Muscle layer of colon (tissue), 2 donors: ENCODE data around the gene ZNF750.
A peak's percentile ranks its signal among the peaks of the same experiment; 100 is the strongest.

Source experiments
- H3K27ac ChIP-seq: one replicate; pipeline ENCODE4 v1.7.0; 2013; ENCODE audit warnings: low read depth, mild to moderate bottlenecking, low read length, moderate library complexity
- H3K27me3 ChIP-seq, 2 donors: one replicate each; pipeline ENCODE4 v1.7.0; 2013; ENCODE audit warnings: low read length in 2 of 2, mild to moderate bottlenecking in 2 of 2; ENCODE audit not compliant: insufficient read depth in 2 of 2, control insufficient read depth in 1 of 2
- H3K36me3 ChIP-seq: one replicate; pipeline ENCODE4 v1.7.0; 2013; ENCODE audit warnings: mild to moderate bottlenecking, low read length; ENCODE audit not compliant: insufficient read depth
- H3K4me1 ChIP-seq: one replicate; pipeline ENCODE4 v1.7.0; 2013; ENCODE audit warnings: mild to moderate bottlenecking, low read length; ENCODE audit not compliant: insufficient read depth
- H3K4me3 ChIP-seq, 2 donors: one replicate each; pipeline ENCODE4 v1.7.0; 2013; ENCODE audit warnings: low read length in 2 of 2, low read depth in 1 of 2, mild to moderate bottlenecking in 1 of 2, moderate library complexity in 1 of 2
- H3K9ac ChIP-seq: one replicate; pipeline ENCODE4 v1.7.0; 2013; ENCODE audit warnings: low read length
- H3K9me3 ChIP-seq: one replicate; pipeline ENCODE4 v1.7.0; 2013; ENCODE audit warnings: mild to moderate bottlenecking, low read length
- donor health status: abdominal sarcoma.
- donor health status: Adenocarcinoma of cecum.

Gene ZNF750

DNA sequence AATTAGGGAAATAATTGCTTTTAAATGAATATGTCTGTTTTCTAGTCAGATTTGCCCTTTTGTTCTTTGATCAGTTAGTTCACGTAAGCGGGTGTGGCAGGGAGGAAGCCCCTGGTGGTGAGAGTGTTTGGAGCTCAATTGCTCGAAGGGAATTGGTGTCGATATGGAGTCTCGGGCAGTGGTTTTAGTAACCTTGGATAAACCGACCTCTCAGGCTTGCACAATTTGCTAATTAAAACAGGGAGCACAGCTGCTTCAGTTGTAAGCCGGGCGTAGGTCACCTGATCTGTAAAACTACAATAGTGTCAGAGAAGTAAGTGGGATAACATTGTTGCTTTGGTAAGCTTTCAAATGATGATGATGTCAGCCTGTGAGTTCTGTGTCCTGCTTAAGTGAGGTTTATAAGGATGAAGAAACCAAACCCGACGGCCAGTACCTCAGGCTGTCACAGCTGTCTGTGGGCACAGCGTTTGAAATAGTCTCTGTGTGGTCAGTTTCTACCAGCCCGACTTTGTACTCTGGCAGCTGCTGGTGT, 2.9 kb downstream of the ZNF750 start:
- H3K36me3 ChIP-seq, result peaks cover 4% of the 10 kb centered on the region
- no peak overlapping the region for H3K4me3 ChIP-seq
- no peak overlapping the region for H3K9ac ChIP-seq
- H3K4me1 ChIP-seq, result no peaks in the 10 kb centered on the region
- H3K27ac ChIP-seq, result no peak overlapping the region
- H3K9me3 ChIP-seq, result no peaks in the 10 kb centered on the region
- no peaks in the 10 kb centered on the region for H3K27me3 ChIP-seq

GRCh38 chr17:82835766-82836512, 3.9 kb downstream of the ZNF750 start:
- no peak overlapping the region for H3K4me3 ChIP-seq
- no peak overlapping the region for H3K27ac ChIP-seq
- no peaks in the 10 kb centered on the region for H3K27me3 ChIP-seq
- H3K9ac ChIP-seq, result no peak overlapping the region
- H3K36me3 ChIP-seq, result peaks cover 4% of the 10 kb centered on the region
- no peaks in the 10 kb centered on the region for H3K4me1 ChIP-seq
- H3K9me3 ChIP-seq, result no peaks in the 10 kb centered on the region

DNA sequence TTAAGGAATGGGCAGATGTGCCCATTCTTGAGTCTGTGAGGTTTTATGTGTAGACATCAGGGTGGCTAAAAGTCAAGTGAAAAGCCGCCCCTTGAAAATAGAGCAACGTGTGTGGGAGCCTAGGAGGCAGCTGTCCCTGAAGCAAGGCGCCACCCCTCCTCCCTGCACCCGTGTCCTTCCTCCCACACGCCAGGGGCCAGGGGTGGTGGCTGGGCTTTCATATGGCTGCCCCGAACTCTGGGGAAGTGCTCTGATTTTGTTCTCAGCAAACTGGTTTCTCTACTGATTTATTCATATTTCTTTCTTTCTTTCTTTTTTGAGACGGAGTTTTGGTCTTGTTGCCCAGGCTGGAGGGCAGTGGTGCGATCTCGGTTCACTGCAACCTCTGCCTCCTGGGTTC, 4.7 kb downstream of the ZNF750 start:
- no peaks in the 10 kb centered on the region for H3K9me3 ChIP-seq
- H3K4me1 ChIP-seq, result peaks cover under 1% of the 10 kb centered on the region
- H3K27ac ChIP-seq, result no peak overlapping the region
- no peak overlapping the region for H3K4me3 ChIP-seq
- H3K9ac ChIP-seq, result no peak overlapping the region
- peaks cover 4% of the 10 kb centered on the region for H3K36me3 ChIP-seq
- H3K27me3 ChIP-seq, result no peaks in the 10 kb centered on the region

DNA sequence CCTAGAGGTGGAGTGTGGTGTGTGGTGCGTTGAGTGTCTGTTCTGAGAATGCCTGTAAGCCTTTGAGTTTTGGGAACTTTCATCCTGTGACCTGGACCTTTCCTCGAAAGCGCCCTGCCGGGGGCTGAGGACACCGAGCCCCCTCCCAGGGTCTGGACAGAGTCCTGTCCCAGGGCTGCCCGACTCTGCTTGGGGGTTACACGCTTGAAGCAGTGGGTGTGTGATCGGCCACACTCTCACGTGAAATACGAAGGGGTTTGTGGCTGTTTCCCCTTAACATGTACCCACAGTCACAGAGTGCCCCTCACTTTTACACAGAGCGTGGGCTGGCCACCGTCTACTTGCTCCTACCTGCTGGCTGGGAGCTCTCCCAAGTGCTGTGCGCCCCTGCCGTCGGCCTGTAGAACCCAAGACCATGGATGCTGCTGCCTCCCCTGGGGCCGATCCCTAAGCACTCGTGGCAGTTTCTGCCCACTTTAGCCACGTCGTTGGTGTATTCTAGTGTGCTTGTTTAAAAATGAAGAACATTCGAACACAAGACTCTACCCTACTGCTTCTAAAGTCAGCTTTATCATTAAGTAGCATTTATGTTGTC, 6.8 kb downstream of the ZNF750 start:
- Histone ChIP-seq H3K4me3 (no peak overlapping the region), H3K4me1 (peaks cover 4% of the 10 kb centered on the region), H3K9me3 (no peaks in the 10 kb centered on the region), H3K36me3 (peaks cover 4% of the 10 kb centered on the region), H3K27ac (no peak overlapping the region), H3K9ac (no peak overlapping the region), H3K27me3 (no peaks in the 10 kb centered on the region)

DNA sequence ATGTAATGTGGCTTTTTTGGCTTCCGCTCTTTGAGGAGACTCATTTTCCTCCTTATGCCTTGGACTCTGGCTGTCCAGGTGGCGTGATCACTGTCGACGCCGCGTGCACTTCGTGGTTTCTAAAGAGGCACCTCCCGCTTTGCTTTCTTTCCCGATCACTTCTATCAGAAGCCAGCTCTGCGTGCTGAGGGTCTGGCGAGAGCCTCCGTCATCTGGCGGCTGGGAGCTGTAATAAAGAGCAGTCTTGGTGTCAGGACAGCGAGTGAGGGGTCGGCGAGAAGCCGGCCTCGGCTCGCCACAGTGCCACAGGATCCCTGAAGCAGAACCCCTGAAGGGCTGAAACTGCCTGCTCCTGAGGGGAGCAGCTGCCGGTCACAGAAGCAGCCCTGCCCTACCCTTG, 7.4 kb downstream of the ZNF750 start:
- Histone ChIP-seq H3K27ac (no peak overlapping the region), H3K36me3 (peaks cover 6% of the 10 kb centered on the region), H3K9ac (no peak overlapping the region), H3K9me3 (no peaks in the 10 kb centered on the region), H3K4me1 (peaks cover 4% of the 10 kb centered on the region), H3K4me3 (no peak overlapping the region), H3K27me3 (no peaks in the 10 kb centered on the region)

DNA sequence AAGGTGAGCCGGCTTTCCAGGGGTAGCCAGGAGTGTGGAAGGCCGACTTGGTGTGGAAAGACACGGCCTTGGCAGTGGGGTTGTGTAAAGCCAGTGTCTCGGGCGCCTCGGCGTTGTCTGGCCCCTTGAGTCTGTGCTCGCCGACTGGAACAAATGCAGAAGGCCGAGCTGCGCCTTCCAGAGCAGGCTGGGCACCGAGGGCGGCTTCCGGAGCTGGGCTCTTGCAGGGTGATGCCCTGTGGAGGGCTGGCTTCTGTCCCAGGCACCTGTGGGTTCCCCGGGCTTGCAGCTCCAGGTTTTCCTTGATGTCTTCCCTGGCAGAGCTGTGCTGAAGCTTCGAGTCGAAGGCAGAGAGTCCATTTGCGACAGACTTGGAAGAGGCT, 8.0 kb downstream of the ZNF750 start:
- Histone ChIP-seq H3K27ac (no peak overlapping the region), H3K9ac (no peak overlapping the region), H3K4me3 (no peak overlapping the region), H3K9me3 (no peaks in the 10 kb centered on the region), H3K4me1 (peaks cover 4% of the 10 kb centered on the region), H3K27me3 (no peaks in the 10 kb centered on the region), H3K36me3 (peaks cover 10% of the 10 kb centered on the region)

DNA sequence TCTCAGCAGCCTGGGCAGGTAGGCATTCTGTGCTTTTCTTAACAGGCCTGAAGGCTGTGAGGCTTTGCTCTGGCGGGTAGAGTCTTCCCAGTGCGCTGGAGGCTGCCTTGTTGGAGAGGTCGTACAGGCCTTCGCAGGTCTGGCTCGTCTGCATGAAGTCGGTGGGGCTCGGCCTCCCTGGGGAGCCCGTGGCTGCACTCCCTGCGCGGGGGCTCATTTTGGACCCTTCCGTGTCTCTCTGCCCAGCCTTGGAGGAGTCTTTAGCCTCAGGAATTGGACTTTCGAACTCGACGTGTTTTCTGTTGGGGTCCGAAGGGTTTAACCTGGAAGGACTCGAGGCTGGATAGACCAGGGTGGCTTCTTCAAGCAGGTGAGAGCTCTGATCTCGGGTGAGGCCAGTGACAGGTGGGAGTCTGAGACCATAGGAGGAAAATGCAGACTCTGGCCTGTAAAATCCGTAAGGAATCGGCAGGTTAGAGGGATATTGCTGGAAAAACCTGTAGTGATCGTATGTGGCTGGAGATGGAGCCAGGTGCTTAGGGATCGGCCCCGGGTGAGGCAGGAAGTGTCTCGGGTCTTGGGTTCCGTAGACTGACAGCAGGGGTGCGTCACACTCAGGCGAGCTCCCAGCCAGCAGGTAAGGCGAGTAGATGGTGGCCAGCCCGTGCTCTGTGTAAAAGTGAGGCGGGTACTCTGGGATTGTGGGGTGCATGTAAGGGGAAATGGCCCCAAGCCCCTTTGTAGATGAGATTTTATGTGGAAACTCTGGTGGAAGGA, 8.6 kb downstream of the ZNF750 start:
- H3K36me3 ChIP-seq, result peaks cover 10% of the 10 kb centered on the region
- H3K9me3 ChIP-seq, result no peaks in the 10 kb centered on the region
- peaks cover 4% of the 10 kb centered on the region for H3K4me1 ChIP-seq
- no peak overlapping the region for H3K9ac ChIP-seq
- no peaks in the 10 kb centered on the region for H3K27me3 ChIP-seq
- no peak overlapping the region for H3K4me3 ChIP-seq
- H3K27ac ChIP-seq, result no peak overlapping the region

DNA sequence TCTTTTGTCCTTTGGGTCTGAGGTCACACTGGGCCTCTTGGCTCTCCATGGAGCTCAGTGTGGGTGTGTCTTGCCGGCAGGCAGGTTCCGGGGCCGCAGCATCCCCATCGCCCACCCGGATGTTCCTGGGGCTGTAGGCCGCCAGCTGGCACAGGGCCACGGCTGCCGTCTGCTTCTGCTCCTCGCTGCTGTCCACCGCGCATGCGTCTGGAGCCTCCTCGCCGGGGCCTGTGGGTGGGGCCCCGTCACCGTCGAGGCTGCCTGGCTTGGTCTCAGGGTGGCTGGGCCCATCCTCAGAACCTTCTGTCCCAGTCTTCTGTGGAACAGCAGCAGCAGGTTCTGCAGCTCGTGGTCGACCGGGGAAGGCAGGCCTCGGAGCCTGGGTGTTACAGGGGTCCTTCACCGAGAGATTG, 9.6 kb downstream of the ZNF750 start:
- Histone ChIP-seq H3K27ac (no peak overlapping the region), H3K4me3 (peak overlapping the region in 1 of 2 donors; percentile 24), H3K9me3 (no peaks in the 10 kb centered on the region), H3K27me3 (no peaks in the 10 kb centered on the region), H3K36me3 (peaks cover 10% of the 10 kb centered on the region), H3K4me1 (peaks cover 4% of the 10 kb centered on the region), H3K9ac (no peak overlapping the region)

- H3K36me3 ChIP-seq, result peaks cover 10% of the 10 kb centered on the region
- no peaks in the 10 kb centered on the region for H3K27me3 ChIP-seq
- no peak overlapping the region for H3K27ac ChIP-seq
- no peak overlapping the region for H3K4me3 ChIP-seq
- no peaks in the 10 kb centered on the region for H3K9me3 ChIP-seq
- H3K9ac ChIP-seq, result no peak overlapping the region
- peaks cover 4% of the 10 kb centered on the region for H3K4me1 ChIP-seq
These were observed 10.8 kb downstream of the ZNF750 start for GRCh38 chr17:82828875-82829487.

DNA sequence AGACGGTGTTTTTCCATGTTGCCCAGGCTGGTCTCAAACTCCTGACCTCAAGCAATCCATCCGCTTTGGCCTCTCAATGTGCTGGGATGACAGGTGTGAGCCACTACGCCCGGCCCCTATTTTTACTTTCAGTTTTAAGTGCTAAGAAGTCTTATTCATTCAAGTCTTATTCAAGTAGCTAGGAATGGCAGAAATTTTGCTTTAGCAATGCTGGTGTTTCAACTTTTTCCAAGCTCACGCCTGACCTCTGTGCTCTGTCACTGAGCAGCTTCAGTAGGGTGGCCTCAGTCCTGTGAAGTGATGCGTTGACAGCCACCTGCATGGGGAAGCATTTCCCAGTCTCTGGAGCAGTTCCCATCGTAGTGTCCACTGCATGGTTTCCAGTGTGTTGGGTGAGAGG, 12.9 kb downstream of the ZNF750 start:
- Histone ChIP-seq H3K36me3 (peaks cover 6% of the 10 kb centered on the region), H3K4me1 (peaks cover 4% of the 10 kb centered on the region), H3K4me3 (no peak overlapping the region), H3K9me3 (no peaks in the 10 kb centered on the region), H3K9ac (no peak overlapping the region), H3K27ac (no peak overlapping the region), H3K27me3 (no peaks in the 10 kb centered on the region)

- Histone ChIP-seq H3K4me1 (peaks cover 4% of the 10 kb centered on the region), H3K9ac (no peak overlapping the region), H3K36me3 (peaks cover 6% of the 10 kb centered on the region), H3K27ac (no peak overlapping the region), H3K9me3 (no peaks in the 10 kb centered on the region), H3K4me3 (no peak overlapping the region), H3K27me3 (no peaks in the 10 kb centered on the region)
These were observed 13.6 kb downstream of the ZNF750 start for GRCh38 chr17:82826211-82826610.
